RWPE1 (cell line): ENCODE measurements around the gene OSBPL8.
A peak's percentile ranks its signal among the peaks of the same experiment; 100 is the strongest.

Source experiments
- CTCF ChIA-PET: fragments of 350-600 bp; sonication (Branson Sonifier 250); formaldehyde crosslinking; extraction: SDS; loops from one replicate; lab custom pipeline; 2021; lab: Yijun Ruan, JAX
- POLR2A ChIA-PET: fragments of 400-600 bp; formaldehyde crosslinking; extraction: SDS; loops from one replicate; lab custom pipeline; 2020; ENCODE audit warnings: antibody characterized with exemption; ENCODE audit not compliant: low non-redundant PET; lab: Yijun Ruan, JAX
- DNase-seq: peaks from one replicate; pipeline ENCODE4 v3.0.0; 2012; ENCODE audit warnings: low spot score
- H3K27ac ChIP-seq: fragments of 450-650 bp; 2 replicates; pipeline ENCODE4 v1.5.1; 2017
- TF ChIP-seq, protein P1 (sequence below): fragments of 450-650 bp; conservative IDR thresholded peaks from 2 replicates; pipeline ENCODE4 v1.5.1; 2017; ENCODE audit warnings: low read depth, mild to moderate bottlenecking

Gene OSBPL8

DNA sequence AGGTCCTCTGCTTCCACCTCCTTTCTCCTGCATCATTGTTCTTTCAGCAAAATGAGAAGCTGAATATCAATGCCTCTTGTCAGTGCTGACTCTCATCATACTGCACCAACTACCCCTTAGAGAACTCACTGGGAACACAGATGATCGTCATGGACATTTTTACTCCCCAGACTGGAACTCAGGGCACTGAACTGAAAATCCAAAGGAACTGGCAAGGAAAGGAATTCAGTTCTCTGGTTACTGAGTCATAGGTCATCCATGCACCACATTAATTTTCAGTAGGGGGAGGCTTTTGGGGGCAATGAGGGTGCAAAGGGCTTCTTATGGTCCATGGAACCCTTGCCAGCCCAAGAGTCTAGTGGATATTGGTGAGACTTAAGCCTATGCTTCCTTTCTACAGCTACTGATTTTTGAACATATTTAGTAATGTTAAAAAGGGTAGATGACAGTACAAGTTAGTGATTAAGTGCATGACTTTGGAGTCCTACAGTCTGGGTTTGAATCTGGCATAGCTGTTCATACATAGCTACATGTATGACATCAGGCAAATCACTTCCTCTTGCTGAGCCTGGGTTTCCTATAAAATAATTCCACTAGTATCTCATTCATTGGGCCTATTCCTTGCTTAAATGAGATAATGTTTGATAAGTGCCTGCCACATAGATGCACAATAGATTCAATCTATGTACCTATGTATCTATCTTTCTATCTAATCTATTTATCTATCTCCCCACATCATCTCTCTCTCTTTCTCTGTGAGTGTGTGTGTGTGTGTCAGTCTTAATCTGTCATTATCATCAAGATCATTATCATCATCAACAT, 240.6 kb downstream of the OSBPL8 start:
- ChIA-PET CTCF (no interaction called here), POLR2A (no interaction called here)
- H3K27ac ChIP-seq, result peak overlapping the region; percentile 82
- TF ChIP-seq, protein P1, sequence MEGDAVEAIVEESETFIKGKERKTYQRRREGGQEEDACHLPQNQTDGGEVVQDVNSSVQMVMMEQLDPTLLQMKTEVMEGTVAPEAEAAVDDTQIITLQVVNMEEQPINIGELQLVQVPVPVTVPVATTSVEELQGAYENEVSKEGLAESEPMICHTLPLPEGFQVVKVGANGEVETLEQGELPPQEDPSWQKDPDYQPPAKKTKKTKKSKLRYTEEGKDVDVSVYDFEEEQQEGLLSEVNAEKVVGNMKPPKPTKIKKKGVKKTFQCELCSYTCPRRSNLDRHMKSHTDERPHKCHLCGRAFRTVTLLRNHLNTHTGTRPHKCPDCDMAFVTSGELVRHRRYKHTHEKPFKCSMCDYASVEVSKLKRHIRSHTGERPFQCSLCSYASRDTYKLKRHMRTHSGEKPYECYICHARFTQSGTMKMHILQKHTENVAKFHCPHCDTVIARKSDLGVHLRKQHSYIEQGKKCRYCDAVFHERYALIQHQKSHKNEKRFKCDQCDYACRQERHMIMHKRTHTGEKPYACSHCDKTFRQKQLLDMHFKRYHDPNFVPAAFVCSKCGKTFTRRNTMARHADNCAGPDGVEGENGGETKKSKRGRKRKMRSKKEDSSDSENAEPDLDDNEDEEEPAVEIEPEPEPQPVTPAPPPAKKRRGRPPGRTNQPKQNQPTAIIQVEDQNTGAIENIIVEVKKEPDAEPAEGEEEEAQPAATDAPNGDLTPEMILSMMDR, result no peak
- no peak for DNase-seq

DNA sequence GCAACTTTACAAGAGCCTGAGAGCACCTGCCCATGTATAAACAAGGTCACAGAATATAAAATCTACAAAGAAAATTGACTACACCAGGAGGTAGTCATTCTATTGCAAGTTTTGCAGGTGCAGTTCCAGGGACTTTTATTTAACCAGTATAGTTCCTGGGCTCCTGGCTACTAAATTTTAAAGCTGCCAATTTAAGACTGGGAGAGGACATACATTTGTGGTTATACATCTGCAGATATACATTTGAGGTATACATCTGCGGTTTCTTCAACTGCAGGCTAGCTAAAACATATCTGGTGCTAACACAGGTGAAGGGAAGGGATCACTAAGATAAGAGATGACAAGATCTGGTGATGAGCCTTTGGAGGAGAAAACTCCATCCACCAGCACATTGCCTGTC, 241.6 kb downstream of the OSBPL8 start:
- H3K27ac ChIP-seq, result no peak overlapping the region
- TF ChIP-seq, protein P1, result no peak
- no peak for DNase-seq
- POLR2A ChIA-PET, result no interaction called here
- CTCF ChIA-PET, result no interaction called here

DNA sequence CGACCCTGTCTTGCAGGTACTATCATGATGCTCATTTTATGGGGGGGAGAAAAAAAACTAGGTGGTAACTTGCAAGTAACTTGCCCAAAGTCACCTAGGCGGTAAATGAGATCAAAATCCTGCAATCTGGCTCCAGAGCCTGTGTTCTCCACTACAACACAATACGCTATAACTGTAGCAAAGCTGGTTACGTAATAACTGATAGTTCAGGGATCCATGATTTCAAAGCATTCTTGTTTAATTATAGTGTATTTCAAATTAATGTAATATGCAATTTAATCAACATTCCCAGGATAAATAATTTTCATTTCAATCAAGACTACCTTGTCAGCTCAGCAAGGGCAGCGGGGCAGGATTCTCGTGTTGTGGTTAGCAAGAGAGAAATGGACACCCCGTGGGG, 243.1 kb downstream of the OSBPL8 start:
- ChIA-PET CTCF (no interaction called here), POLR2A (no interaction called here)
- TF ChIP-seq, protein P1, result no peak

DNA sequence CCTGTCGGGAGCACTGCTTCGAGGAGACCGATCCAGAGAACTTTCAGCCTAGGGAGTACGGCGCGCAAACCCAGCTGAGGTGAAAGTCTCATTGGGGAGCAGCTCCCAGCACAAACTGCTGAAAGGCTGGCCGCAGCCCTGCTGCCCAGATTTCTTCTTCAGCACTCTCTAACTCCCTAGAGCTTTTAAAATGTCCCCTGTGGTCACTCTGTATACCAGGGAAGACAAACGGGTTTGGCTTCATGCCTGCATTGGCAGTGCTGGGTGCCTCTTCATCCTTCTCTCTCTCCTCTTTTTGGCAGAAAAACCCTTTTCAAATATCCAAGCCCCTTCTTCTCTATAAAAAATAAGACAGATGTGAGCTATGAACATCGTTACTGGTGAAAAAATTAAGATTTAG, 246.3 kb downstream of the OSBPL8 start:
- POLR2A ChIA-PET, result no interaction called here
- TF ChIP-seq, protein P1, result no peak
- CTCF ChIA-PET, result no interaction called here
- DNase-seq, result no peak
- H3K27ac ChIP-seq, result no peak overlapping the region

More for the DNA sequence above, 243.1 kb downstream of the OSBPL8 start:
- no peak for DNase-seq
- no peak overlapping the region for H3K27ac ChIP-seq

DNA sequence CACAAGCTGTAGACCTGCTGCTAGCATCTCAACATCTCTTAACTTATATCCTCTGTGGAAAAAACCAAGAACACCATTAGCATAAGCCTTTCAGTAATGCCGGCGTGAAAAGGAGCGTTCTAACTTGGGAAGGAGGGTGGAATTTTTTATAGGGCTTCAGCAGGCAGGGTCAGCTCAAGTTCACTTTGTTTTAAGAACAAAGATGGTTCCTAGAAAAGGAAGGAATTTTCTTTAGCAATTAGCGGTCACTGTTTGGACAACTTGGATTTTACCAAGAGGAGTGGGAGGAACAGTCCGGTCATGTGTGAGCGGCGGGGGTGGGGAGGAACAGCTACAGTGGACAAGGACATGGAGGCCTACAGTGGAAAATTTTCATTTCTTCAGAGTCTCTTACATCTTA, 247.3 kb downstream of the OSBPL8 start:
- no peak for DNase-seq
- H3K27ac ChIP-seq, result no peak overlapping the region
- CTCF ChIA-PET, result interaction anchor here (0.6 kb wide), 1 partner anchor 878 kb away, joined by 3 read pairs; no protein-coding TSS in a partner anchor
- POLR2A ChIA-PET, result no interaction called here
- TF ChIP-seq, protein P1, result no peak

DNA sequence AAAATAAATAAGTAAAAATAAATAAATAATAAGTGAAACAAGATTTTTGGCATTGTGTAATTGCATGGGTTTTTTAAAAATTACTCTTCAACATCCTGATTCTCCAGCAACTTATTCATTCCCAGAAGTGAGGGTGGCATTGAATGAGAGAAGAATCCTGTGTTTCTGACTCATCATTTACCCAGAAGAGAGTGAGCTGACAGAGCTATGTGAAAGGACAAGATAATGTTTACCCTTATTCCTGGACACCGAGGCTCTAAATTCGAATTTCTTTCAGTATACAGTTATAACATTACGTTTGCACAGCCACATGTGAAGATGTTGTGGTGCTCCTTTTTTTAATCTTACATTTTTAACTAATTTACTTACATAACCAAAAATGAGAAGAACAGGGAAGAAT, 247.8 kb downstream of the OSBPL8 start:
- no peak overlapping the region for H3K27ac ChIP-seq
- ChIA-PET POLR2A (no interaction called here), CTCF (interaction anchor here (0.6 kb wide), 1 partner anchor 878 kb away, joined by 3 read pairs; no protein-coding TSS in a partner anchor)
- TF ChIP-seq, protein P1, result no peak
- no peak for DNase-seq
